Kidney (tissue), 14 donors: ENCODE data around the gene SF3B2. TPM values are rescaled to one million over a fixed set of nuclear protein-coding genes. Genes with fewer than 3 reads are reported as not detected.

ENCODE experiments used
- DNase-seq, 5 donors: peaks; one replicate each; pipeline ENCODE4 v3.0.0-alpha.2; 2013 to 2020
- FAIRE-seq: peaks from 2 replicates; lab custom pipeline; 2012; peaks lifted over from hg19 to GRCh38; lab: Jason Lieb, UNC
- H3K27ac ChIP-seq, 2 donors: one replicate each; pipeline ENCODE4 v1.7.0; 2013; ENCODE audit warnings: low read depth in 2 of 2, low read length in 2 of 2, inconsistent platforms in 1 of 2
- H3K27me3 ChIP-seq: one replicate; pipeline ENCODE4 v1.7.1; 2013; ENCODE audit warnings: low read length, inconsistent platforms; ENCODE audit not compliant: control insufficient read depth, insufficient read depth
- H3K36me3 ChIP-seq, 3 donors: one replicate each; pipeline versions ENCODE4 v1.7.0 to v1.7.1; 2013; ENCODE audit warnings: low read length in 3 of 3, control low read depth in 1 of 3, inconsistent platforms in 1 of 3; ENCODE audit not compliant: insufficient read depth in 3 of 3, control insufficient read depth in 2 of 3
- H3K4me1 ChIP-seq, 3 donors: one replicate each; pipeline versions ENCODE4 v1.7.0 to v1.7.1; 2013; ENCODE audit warnings: low read length in 3 of 3, inconsistent platforms in 1 of 3, low read depth in 1 of 3; ENCODE audit not compliant: control insufficient read depth in 2 of 3, insufficient read depth in 2 of 3
- H3K4me3 ChIP-seq, 3 donors: one replicate each; pipeline versions ENCODE4 v1.7.0 to v1.8.1; 2013; ENCODE audit warnings: low read length in 3 of 3, control low read depth in 1 of 3, inconsistent platforms in 1 of 3
- H3K9ac ChIP-seq, 3 donors: one replicate each; pipeline versions ENCODE4 v1.7.0 to v1.7.1; 2013; ENCODE audit warnings: low read length in 3 of 3, control low read depth in 1 of 3, inconsistent platforms in 1 of 3
- H3K9me3 ChIP-seq, 3 donors: one replicate each; pipeline versions ENCODE4 v1.7.0 to v1.7.1; 2013; ENCODE audit warnings: low read length in 3 of 3, control low read depth in 1 of 3, inconsistent platforms in 1 of 3; ENCODE audit not compliant: control insufficient read depth in 2 of 3, insufficient read depth in 1 of 3
- intact Hi-C: fragments of 100-400 bp; cut with DNase I; formaldehyde crosslinking; loops from one replicate; pipeline ENCODE4 v1.11.1; 2022
- polyA plus RNA-seq: library from polyadenylated mRNA; stranded (reverse); fragments of 350-450 nt; fragmentation: Illumina TruSeq; extraction: RNeasy Lipid Tissue Mini Kit (QIAGEN cat#74804); gene quantifications from one replicate; pipeline ENCODE4 v1.2.3, GENCODE V29; 2014; ENCODE audit warnings: low read depth, low replicate concordance; ENCODE audit not compliant: insufficient read depth
- total RNA-seq: library from RNA; stranded (reverse); fragmentation: NEBNext Ultra II Directional; extraction: Animal tissue kit (Norgen Biotek cat#: 25700); gene quantifications from one replicate; pipeline ENCODE4 v1.2.1, GENCODE V29; 2021
- TF ChIP-seq, protein P1 (sequence below): IDR thresholded peaks from 3 replicates; pipeline ENCODE4 v1.5.1; 2012; ENCODE audit warnings: mild to moderate bottlenecking, moderate library complexity, borderline replicate concordance; ENCODE audit not compliant: insufficient read depth; ENCODE audit errors: extremely low read depth
- donor health status: control.
- donor health status: control.
- donor health status: control.
- donor health status: control.
- donor health status: control.
- donor health status: DM: yes; HTN: yes; CAD: no.
- donor health status: Normal renal cell carcinoma (clear cell type).

The SF3B2 gene
- total and polyA plus RNA-seq, 2 donors from 2014 or later = 114 to 172 TPM

DNA sequence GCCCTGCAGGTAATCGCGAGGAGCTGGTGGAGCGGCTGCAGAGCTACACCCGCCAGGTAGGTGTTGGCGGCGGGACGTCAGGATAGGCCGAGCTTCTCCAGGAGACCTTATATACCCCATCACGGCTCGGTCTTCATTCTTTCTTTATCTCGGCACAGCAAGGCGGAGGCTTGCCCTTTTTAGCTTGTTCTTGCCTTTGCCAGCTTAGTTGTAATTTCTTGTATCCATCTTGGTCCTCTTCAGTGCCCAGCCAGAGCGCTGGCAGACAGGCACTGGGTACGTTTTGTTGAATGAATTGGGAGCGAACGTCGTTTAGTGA, 459 bp downstream of the SF3B2 start:
- FAIRE-seq = no peak
- Histone ChIP-seq H3K4me3 (peak overlapping the region; percentile 88 to 95 (median 88)), H3K9me3 (no peaks in the 10 kb centered on the region), H3K4me1 (peaks cover 0 to 15% (median 5%) of the 10 kb centered on the region in 3 donors), H3K27ac (peak overlapping the region; percentile 55 to 63), H3K36me3 (peaks cover 0 to 26% (median 18%) of the 10 kb centered on the region in 3 donors), H3K27me3 (no peaks in the 10 kb centered on the region), H3K9ac (peak overlapping the region; percentile 72 to 94 (median 91))
- intact Hi-C loops = no loop called here
- DNase-seq = peak in 1 of 5 donors; percentile 43
- TF ChIP-seq, protein P1, sequence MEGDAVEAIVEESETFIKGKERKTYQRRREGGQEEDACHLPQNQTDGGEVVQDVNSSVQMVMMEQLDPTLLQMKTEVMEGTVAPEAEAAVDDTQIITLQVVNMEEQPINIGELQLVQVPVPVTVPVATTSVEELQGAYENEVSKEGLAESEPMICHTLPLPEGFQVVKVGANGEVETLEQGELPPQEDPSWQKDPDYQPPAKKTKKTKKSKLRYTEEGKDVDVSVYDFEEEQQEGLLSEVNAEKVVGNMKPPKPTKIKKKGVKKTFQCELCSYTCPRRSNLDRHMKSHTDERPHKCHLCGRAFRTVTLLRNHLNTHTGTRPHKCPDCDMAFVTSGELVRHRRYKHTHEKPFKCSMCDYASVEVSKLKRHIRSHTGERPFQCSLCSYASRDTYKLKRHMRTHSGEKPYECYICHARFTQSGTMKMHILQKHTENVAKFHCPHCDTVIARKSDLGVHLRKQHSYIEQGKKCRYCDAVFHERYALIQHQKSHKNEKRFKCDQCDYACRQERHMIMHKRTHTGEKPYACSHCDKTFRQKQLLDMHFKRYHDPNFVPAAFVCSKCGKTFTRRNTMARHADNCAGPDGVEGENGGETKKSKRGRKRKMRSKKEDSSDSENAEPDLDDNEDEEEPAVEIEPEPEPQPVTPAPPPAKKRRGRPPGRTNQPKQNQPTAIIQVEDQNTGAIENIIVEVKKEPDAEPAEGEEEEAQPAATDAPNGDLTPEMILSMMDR = no peak

DNA sequence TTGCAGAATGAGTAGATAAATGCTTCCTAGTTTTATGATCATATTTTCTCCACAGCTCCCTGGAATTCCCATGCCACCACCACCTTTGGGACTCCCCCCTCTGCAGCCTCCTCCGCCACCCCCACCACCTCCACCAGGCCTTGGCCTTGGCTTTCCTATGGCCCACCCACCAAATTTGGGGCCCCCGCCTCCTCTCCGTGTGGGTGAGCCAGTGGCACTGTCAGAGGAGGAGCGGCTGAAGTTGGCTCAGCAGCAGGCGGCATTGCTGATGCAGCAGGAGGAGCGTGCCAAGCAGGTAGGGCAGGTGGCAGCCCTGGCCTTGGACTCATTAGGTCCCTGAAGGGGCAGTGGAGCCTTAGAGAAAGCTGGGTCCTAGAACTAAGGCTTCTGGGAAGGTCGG, 2.9 kb downstream of the SF3B2 start:
- DNase-seq (peak in 1 of 5 donors; percentile 66), FAIRE-seq (no peak)
- H3K4me3 ChIP-seq = no peak overlapping the region
- TF ChIP-seq, protein P1 = no peak
- intact Hi-C loops = no loop called here
- no peaks in the 10 kb centered on the region for H3K27me3 ChIP-seq
- no peaks in the 10 kb centered on the region for H3K9me3 ChIP-seq
- peaks cover 0 to 13% (median 5%) of the 10 kb centered on the region in 3 donors for H3K4me1 ChIP-seq
- no peak overlapping the region for H3K27ac ChIP-seq
- H3K9ac ChIP-seq = no peak overlapping the region
- H3K36me3 ChIP-seq = peaks cover 6 to 49% (median 36%) of the 10 kb centered on the region in 3 donors

DNA sequence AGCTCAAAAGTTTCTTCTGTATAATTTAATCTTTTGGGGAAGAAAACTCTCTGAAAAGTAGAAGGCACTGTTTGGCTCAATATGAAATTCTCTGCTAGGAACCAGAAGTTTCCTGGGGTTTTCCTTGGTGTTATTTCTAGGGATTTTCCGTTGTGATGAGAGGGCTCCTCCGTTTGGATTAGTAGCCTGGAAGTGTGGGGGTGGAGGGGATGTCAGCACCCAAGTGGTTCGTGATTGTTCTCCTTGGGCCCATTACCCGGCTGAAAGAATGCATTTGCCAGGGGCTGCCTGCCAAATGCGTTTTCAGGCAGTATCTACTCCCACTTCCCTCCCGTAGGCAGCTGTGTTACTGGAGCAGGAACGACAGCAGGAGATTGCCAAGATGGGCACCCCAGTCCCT, 4.3 kb downstream of the SF3B2 start:
- Histone ChIP-seq H3K4me3 (no peak overlapping the region), H3K36me3 (peaks cover 9 to 63% (median 44%) of the 10 kb centered on the region in 3 donors), H3K27ac (no peak overlapping the region), H3K27me3 (no peaks in the 10 kb centered on the region), H3K4me1 (peaks cover 0 to 12% (median 5%) of the 10 kb centered on the region in 3 donors), H3K9me3 (no peaks in the 10 kb centered on the region), H3K9ac (no peak overlapping the region)
- TF ChIP-seq, protein P1 = no peak
- FAIRE-seq (no peak), DNase-seq (no peak)
- intact Hi-C loops = no loop called here
